ENCODE measurements around the gene LAIR1. TPM values are rescaled to one million over a fixed set of nuclear protein-coding genes. Genes with fewer than 3 reads are reported as not detected.
"Not testable (repeated sequence)": the region's sequence is repeated elsewhere in the genome, so short reads cannot be mapped to it uniquely, and the experiment has no call there.

Gene LAIR1
- total RNA-seq, 1 donor from 2014 or later, result not detected

DNA sequence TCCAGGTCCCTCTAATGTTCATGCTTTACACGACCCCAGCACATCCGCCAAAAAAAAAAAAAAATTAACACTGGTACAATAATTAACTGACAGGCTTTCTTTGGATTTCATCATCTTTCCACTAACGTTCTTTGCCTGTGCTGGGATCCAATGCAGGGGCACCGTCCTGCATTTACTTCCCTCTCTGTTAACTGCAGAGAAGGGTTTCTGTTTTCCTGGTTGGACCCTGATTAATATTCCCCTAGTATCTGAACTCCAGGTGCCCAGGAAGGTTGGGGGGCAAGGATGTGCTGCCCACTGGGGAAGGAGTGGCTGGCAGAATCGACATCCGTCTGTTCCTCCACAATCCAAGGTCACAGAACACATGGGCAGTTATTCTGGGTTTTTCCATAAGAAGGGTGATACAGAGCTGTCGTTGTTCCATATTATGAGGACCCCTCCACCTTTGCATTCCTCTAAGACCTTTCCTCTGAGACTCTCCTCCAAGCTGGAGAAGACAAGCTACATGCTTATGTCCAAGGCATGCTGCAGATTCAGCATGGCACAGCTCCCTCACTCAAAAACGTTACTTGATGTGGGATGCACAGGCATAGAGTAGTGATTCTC lies 4.5 kb upstream of the LAIR1 start:
- no peak overlapping the region for H3K4me3 Mint-ChIP-seq (ENCODE audit: unreplicated experiment)
- Histone ChIP-seq H3K4me2 (ENCODE audit: low read length) (no peak overlapping the region), H2AFZ (ENCODE audit: low read depth, low read length) (no peak overlapping the region), H3K4me1 (ENCODE audit: insufficient read depth, low read length) (no peaks in the 10 kb centered on the region), H3K79me2 (ENCODE audit: insufficient read depth, low read length) (no peaks in the 10 kb centered on the region), H3K9me3 (ENCODE audit: insufficient read depth, low read depth, low read length) (no peaks in the 10 kb centered on the region), H4K20me1 (ENCODE audit: insufficient read depth, low read length) (no peaks in the 10 kb centered on the region), H3K9ac (ENCODE audit: low read length) (no peak overlapping the region), H3K27me3 (ENCODE audit: insufficient read depth, low read length) (no peaks in the 10 kb centered on the region), H3K36me3 (ENCODE audit: insufficient read depth, low read length) (no peaks in the 10 kb centered on the region), H3K27ac (ENCODE audit: low read depth, low read length) (no peak overlapping the region), H3K4me3 (ENCODE audit: insufficient read depth, low read depth, low read length) (no peak overlapping the region)
- H3K27me3 Mint-ChIP-seq (ENCODE audit: low read depth, unreplicated experiment), result peaks cover 13% of the 10 kb centered on the region
- H3K27ac Mint-ChIP-seq (ENCODE audit: unreplicated experiment), result no peak overlapping the region
- TF ChIP-seq EZH2 (IDR thresholded peaks at IDR 0.05; ENCODE audit: insufficient read depth, low read length), result no peak
- TF ChIP-seq, protein P1, sequence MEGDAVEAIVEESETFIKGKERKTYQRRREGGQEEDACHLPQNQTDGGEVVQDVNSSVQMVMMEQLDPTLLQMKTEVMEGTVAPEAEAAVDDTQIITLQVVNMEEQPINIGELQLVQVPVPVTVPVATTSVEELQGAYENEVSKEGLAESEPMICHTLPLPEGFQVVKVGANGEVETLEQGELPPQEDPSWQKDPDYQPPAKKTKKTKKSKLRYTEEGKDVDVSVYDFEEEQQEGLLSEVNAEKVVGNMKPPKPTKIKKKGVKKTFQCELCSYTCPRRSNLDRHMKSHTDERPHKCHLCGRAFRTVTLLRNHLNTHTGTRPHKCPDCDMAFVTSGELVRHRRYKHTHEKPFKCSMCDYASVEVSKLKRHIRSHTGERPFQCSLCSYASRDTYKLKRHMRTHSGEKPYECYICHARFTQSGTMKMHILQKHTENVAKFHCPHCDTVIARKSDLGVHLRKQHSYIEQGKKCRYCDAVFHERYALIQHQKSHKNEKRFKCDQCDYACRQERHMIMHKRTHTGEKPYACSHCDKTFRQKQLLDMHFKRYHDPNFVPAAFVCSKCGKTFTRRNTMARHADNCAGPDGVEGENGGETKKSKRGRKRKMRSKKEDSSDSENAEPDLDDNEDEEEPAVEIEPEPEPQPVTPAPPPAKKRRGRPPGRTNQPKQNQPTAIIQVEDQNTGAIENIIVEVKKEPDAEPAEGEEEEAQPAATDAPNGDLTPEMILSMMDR (IDR thresholded peaks at IDR 0.05; ENCODE audit: insufficient read depth, low read depth, low read length), result no peak
- peaks cover 5% of the 10 kb centered on the region for H3K4me1 Mint-ChIP-seq (ENCODE audit: low read depth, unreplicated experiment)
- H3K9me3 Mint-ChIP-seq (ENCODE audit: unreplicated experiment), result peaks cover 2% of the 10 kb centered on the region
- no peaks in the 10 kb centered on the region for H3K36me3 Mint-ChIP-seq (ENCODE audit: low read depth, unreplicated experiment)
- FAIRE-seq (no peak), DNase-seq (ENCODE audit: low read depth) (no peak)

DNA sequence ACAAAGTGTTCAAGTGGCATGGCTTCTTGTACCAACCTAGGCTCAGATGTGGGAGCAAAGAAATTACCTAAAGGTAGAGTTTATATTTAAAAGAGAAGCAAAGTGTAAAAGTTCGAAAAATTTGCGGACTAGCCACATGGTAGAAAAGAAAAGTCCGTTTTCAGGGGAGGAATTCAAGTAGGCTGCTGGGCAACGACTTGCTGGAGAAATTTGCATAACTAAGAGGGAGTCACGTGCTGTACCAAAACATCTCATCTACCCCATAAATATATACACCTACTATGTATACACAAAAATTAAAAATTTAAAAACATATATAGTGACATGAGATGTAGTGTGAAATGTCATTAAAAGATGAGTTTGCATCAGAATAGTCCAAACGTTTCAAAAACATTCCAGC lies 2.1 kb upstream of the LAIR1 start:
- peaks cover 17% of the 10 kb centered on the region for H3K27me3 Mint-ChIP-seq (ENCODE audit: low read depth, unreplicated experiment)
- H3K4me1 ChIP-seq (ENCODE audit: insufficient read depth, low read length), result no peaks in the 10 kb centered on the region
- H3K36me3 Mint-ChIP-seq (ENCODE audit: low read depth, unreplicated experiment), result no peaks in the 10 kb centered on the region
- H4K20me1 ChIP-seq (ENCODE audit: insufficient read depth, low read length), result no peaks in the 10 kb centered on the region
- TF ChIP-seq, protein P1 (IDR thresholded peaks at IDR 0.05; ENCODE audit: insufficient read depth, low read depth, low read length), result no peak
- no peak for TF ChIP-seq EZH2 (IDR thresholded peaks at IDR 0.05; ENCODE audit: insufficient read depth, low read length)
- H3K4me2 ChIP-seq (ENCODE audit: low read length), result no peak overlapping the region
- no peaks in the 10 kb centered on the region for H3K79me2 ChIP-seq (ENCODE audit: insufficient read depth, low read length)
- no peaks in the 10 kb centered on the region for H3K27me3 ChIP-seq (ENCODE audit: insufficient read depth, low read length)
- FAIRE-seq, result no peak
- H3K27ac Mint-ChIP-seq (ENCODE audit: unreplicated experiment), result no peak overlapping the region
- no peak overlapping the region for H3K4me3 ChIP-seq (ENCODE audit: insufficient read depth, low read depth, low read length)
- H3K9me3 ChIP-seq (ENCODE audit: insufficient read depth, low read depth, low read length), result no peaks in the 10 kb centered on the region
- H3K36me3 ChIP-seq (ENCODE audit: insufficient read depth, low read length), result no peaks in the 10 kb centered on the region
- H3K27ac ChIP-seq (ENCODE audit: low read depth, low read length), result no peak overlapping the region
- no peak overlapping the region for H3K9ac ChIP-seq (ENCODE audit: low read length)
- H3K4me3 Mint-ChIP-seq (ENCODE audit: unreplicated experiment), result no peak overlapping the region
- H2AFZ ChIP-seq (ENCODE audit: low read depth, low read length), result no peak overlapping the region
- no peaks in the 10 kb centered on the region for H3K4me1 Mint-ChIP-seq (ENCODE audit: low read depth, unreplicated experiment)
- DNase-seq (ENCODE audit: low read depth), result no peak
- peaks cover 4% of the 10 kb centered on the region for H3K9me3 Mint-ChIP-seq (ENCODE audit: unreplicated experiment)

DNA sequence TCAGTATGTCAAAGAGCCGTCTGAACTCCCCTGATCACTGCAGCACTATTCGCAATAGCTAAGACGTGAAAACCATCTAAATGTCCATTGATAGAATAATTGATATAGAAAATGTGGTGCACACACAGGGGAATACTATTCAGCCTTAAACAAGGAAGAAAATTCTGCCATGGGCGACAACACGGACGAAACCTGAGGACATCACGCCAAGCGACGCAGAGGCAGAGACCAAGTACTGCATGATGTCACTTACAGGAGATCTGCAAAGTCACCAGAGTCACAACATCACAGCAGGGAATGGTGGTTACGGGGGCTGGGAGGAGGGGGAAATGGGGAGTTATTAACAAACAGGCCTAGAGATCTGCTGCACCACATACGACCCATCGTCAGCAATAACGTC lies 1.1 kb upstream of the LAIR1 start:
- H3K4me3 ChIP-seq (ENCODE audit: insufficient read depth, low read depth, low read length); H3K9ac ChIP-seq (ENCODE audit: low read length); H3K27me3 ChIP-seq (ENCODE audit: insufficient read depth, low read length); H3K4me3 Mint-ChIP-seq (ENCODE audit: unreplicated experiment); H3K9me3 ChIP-seq (ENCODE audit: insufficient read depth, low read depth, low read length); H3K27ac Mint-ChIP-seq (ENCODE audit: unreplicated experiment); H3K79me2 ChIP-seq (ENCODE audit: insufficient read depth, low read length); H3K9me3 Mint-ChIP-seq (ENCODE audit: unreplicated experiment); H3K4me1 ChIP-seq (ENCODE audit: insufficient read depth, low read length); H3K4me1 Mint-ChIP-seq (ENCODE audit: low read depth, unreplicated experiment); H4K20me1 ChIP-seq (ENCODE audit: insufficient read depth, low read length); H2AFZ ChIP-seq (ENCODE audit: low read depth, low read length); H3K36me3 ChIP-seq (ENCODE audit: insufficient read depth, low read length); DNase-seq (ENCODE audit: low read depth); H3K27ac ChIP-seq (ENCODE audit: low read depth, low read length); H3K4me2 ChIP-seq (ENCODE audit: low read length); H3K36me3 Mint-ChIP-seq (ENCODE audit: low read depth, unreplicated experiment): not testable (repeated sequence)
- FAIRE-seq, result peak; percentile 50
- peaks cover 23% of the 10 kb centered on the region for H3K27me3 Mint-ChIP-seq (ENCODE audit: low read depth, unreplicated experiment)

DNA sequence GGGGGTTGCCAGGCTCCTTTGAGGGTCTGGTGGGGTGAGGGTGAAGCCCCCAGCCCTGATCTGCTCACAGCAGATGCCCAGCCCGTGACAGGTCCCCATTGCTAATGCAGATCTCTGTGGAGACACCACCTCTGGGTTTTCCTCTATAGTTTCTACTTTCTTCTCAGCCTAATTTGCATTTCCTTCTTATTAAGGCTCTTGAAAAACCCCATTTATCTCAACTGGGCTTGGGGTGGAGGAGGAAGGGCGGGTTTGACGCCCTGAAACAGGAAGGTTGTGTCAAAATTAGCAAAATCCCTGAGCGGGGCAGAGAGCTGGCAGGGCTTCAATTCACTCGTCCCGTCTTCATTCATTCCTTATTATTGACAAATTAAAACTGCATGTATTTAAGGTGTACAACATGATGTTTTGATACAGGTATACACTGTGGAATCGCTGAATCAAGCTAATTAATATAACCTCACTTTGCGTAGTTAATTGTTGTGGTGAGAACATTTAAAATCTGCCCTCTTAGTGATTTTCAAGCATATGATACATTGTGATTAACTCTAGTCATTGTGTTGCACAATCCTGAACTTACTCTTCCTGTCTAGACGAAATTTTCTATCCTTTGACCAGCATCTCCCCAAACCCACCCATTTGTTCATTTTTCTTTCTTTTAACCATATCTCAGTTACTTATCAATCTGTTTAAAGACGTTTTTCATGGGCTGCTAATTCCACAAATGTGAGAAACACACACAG lies 2.9 kb downstream of the LAIR1 start:
- not testable (repeated sequence) for H3K9me3 ChIP-seq (ENCODE audit: insufficient read depth, low read depth, low read length)
- peaks cover 16% of the 10 kb centered on the region for H3K27me3 Mint-ChIP-seq (ENCODE audit: low read depth, unreplicated experiment)

More for the DNA sequence above, 2.9 kb downstream of the LAIR1 start:
- not testable (repeated sequence) for H3K27me3 ChIP-seq (ENCODE audit: insufficient read depth, low read length); H3K4me3 ChIP-seq (ENCODE audit: insufficient read depth, low read depth, low read length); H3K9ac ChIP-seq (ENCODE audit: low read length); H4K20me1 ChIP-seq (ENCODE audit: insufficient read depth, low read length); FAIRE-seq; H3K9me3 Mint-ChIP-seq (ENCODE audit: unreplicated experiment); H3K4me1 ChIP-seq (ENCODE audit: insufficient read depth, low read length); H3K36me3 Mint-ChIP-seq (ENCODE audit: low read depth, unreplicated experiment); DNase-seq (ENCODE audit: low read depth); H3K4me1 Mint-ChIP-seq (ENCODE audit: low read depth, unreplicated experiment); H3K4me2 ChIP-seq (ENCODE audit: low read length); H2AFZ ChIP-seq (ENCODE audit: low read depth, low read length); H3K36me3 ChIP-seq (ENCODE audit: insufficient read depth, low read length); H3K79me2 ChIP-seq (ENCODE audit: insufficient read depth, low read length); H3K27ac ChIP-seq (ENCODE audit: low read depth, low read length); H3K27ac Mint-ChIP-seq (ENCODE audit: unreplicated experiment); H3K4me3 Mint-ChIP-seq (ENCODE audit: unreplicated experiment)

Measured in astrocyte (in vitro differentiated cells and primary cell).